HEK293T (cell line): ENCODE data around the gene PRKCA.

Experiments
- CTCF ChIA-PET: fragments of 350-600 bp; formaldehyde crosslinking; extraction: SDS; loops from one replicate; lab custom pipeline; 2021; ENCODE audit warnings: antibody characterized with exemption, inconsistent platforms; lab: Yijun Ruan, JAX
- POLR2A ChIA-PET: fragments of 350-600 bp; formaldehyde crosslinking; extraction: SDS; loops from one replicate; lab custom pipeline; 2020; ENCODE audit warnings: antibody characterized with exemption, inconsistent platforms; lab: Yijun Ruan, JAX
- DNase-seq: peaks from one replicate; pipeline ENCODE4 v3.0.0; 2012; ENCODE audit warnings: mixed read lengths; ENCODE audit errors: extremely low spot score
- ARNT ChIP-seq: fragments of 450-650 bp; IDR thresholded peaks from 2 replicates; pipeline ENCODE4 v1.6.1; 2017; ENCODE audit warnings: mild to moderate bottlenecking
- BHLHE40 ChIP-seq: fragments of 450-650 bp; IDR thresholded peaks from 2 replicates; pipeline ENCODE4 v1.6.1; 2016; ENCODE audit warnings: mild to moderate bottlenecking, moderate library complexity, borderline replicate concordance
- CTBP1 ChIP-seq: fragments of 450-650 bp; IDR thresholded peaks from 2 replicates; pipeline ENCODE4 v1.6.1; 2016; ENCODE audit warnings: borderline replicate concordance
- ELF4 ChIP-seq: fragments of 450-650 bp; IDR thresholded peaks from 2 replicates; pipeline ENCODE4 v1.6.1; 2017; ENCODE audit warnings: antibody characterized with exemption
- FOXA1 ChIP-seq: fragments of 450-650 bp; IDR thresholded peaks from 2 replicates; pipeline ENCODE4 v1.6.1; 2016; ENCODE audit warnings: mild to moderate bottlenecking
- FOXK2 ChIP-seq: fragments of 450-650 bp; IDR thresholded peaks from 2 replicates; pipeline ENCODE4 v1.6.1; 2016; ENCODE audit warnings: mild to moderate bottlenecking
- FOXM1 ChIP-seq: fragments of 450-650 bp; IDR thresholded peaks from 2 replicates; pipeline ENCODE4 v1.6.1; 2017; ENCODE audit warnings: mild to moderate bottlenecking, borderline replicate concordance
- HDGF ChIP-seq: fragments of 450-650 bp; IDR thresholded peaks from 2 replicates; pipeline ENCODE4 v1.6.1; 2017; ENCODE audit warnings: antibody characterized with exemption, borderline replicate concordance
- L3MBTL2 ChIP-seq: fragments of 450-650 bp; conservative IDR thresholded peaks from 2 replicates; pipeline ENCODE4 v1.6.1; 2016; ENCODE audit warnings: mild to moderate bottlenecking
- LEF1 ChIP-seq: fragments of 450-650 bp; IDR thresholded peaks from 2 replicates; pipeline ENCODE4 v1.6.1; 2017; ENCODE audit warnings: mild to moderate bottlenecking, borderline replicate concordance
- NFRKB ChIP-seq: fragments of 450-650 bp; IDR thresholded peaks from 2 replicates; pipeline ENCODE4 v1.6.1; 2016; ENCODE audit warnings: mild to moderate bottlenecking, moderate library complexity
- PKNOX1 ChIP-seq: fragments of 450-650 bp; IDR thresholded peaks from 2 replicates; pipeline ENCODE4 v1.6.1; 2016
- SP1 ChIP-seq: fragments of 450-650 bp; IDR thresholded peaks from 2 replicates; pipeline ENCODE4 v1.6.1; 2017
- SUZ12 ChIP-seq: fragments of 450-650 bp; IDR thresholded peaks from 2 replicates; pipeline ENCODE4 v1.6.1; 2016; ENCODE audit warnings: mild to moderate bottlenecking
- TARDBP ChIP-seq: fragments of 450-650 bp; IDR thresholded peaks from 2 replicates; pipeline ENCODE4 v1.6.1; 2016
- ZNF384 ChIP-seq: fragments of 450-650 bp; IDR thresholded peaks from 2 replicates; pipeline ENCODE4 v1.6.1; 2016

The PRKCA gene

GRCh38 chr17:66764506-66764905 is 462.1 kb downstream of the PRKCA start:
- TF ChIP-seq SP1 (no peak), SUZ12 (no peak), FOXM1 (no peak), FOXA1 (no peak), PKNOX1 (peak; percentile 44; the same call in 1 of the 2 replicates), NFRKB (no peak), TARDBP (no peak), L3MBTL2 (no peak), BHLHE40 (no peak)
- CTCF ChIA-PET: no interaction called here
- POLR2A ChIA-PET: no interaction called here
- DNase-seq: no peak

GRCh38 chr17:66767154-66767933 is 464.9 kb downstream of the PRKCA start:
- DNase-seq: no peak
- CTCF ChIA-PET: no interaction called here

GRCh38 chr17:66769911-66770310 is 467.5 kb downstream of the PRKCA start:
- POLR2A ChIA-PET: no interaction called here
- no peak for DNase-seq
- CTCF ChIA-PET: no interaction called here
- no peak for TF ChIP-seq LEF1
- no peak for TF ChIP-seq FOXM1
- TF ChIP-seq HDGF: no peak
- no peak for TF ChIP-seq ELF4
- TF ChIP-seq FOXK2: no peak
- TF ChIP-seq PKNOX1: no peak
- no peak for TF ChIP-seq TARDBP
- TF ChIP-seq FOXA1: no peak
- no peak for TF ChIP-seq SP1
- TF ChIP-seq SUZ12: no peak
- no peak for TF ChIP-seq ZNF384
- no peak for TF ChIP-seq L3MBTL2

More at GRCh38 chr17:66767154-66767933, 464.9 kb downstream of the PRKCA start:
- TF ChIP-seq SP1 (no peak), NFRKB (no peak), FOXM1 (no peak), FOXK2 (no peak), LEF1 (no peak), BHLHE40 (no peak), ZNF384 (no peak)
- POLR2A ChIA-PET: no interaction called here

- POLR2A ChIA-PET: no interaction called here
Observed at GRCh38 chr17:66772148-66772812, 469.9 kb downstream of the PRKCA start.

GRCh38 chr17:66775271-66775670 is 472.9 kb downstream of the PRKCA start:
- POLR2A ChIA-PET: no interaction called here
- CTCF ChIA-PET: interaction anchor here (1.1 kb wide), 1 partner anchor 1620 kb away, joined by 3 read pairs; no protein-coding TSS in a partner anchor
- TF ChIP-seq FOXM1 (no peak), ARNT (no peak), SP1 (no peak), FOXK2 (no peak), LEF1 (no peak), HDGF (no peak)
- DNase-seq: no peak

More at GRCh38 chr17:66772148-66772812, 469.9 kb downstream of the PRKCA start:
- CTCF ChIA-PET: no interaction called here
- no peak for TF ChIP-seq FOXK2
- no peak for TF ChIP-seq FOXM1
- TF ChIP-seq SUZ12: no peak
- TF ChIP-seq PKNOX1: no peak
- TF ChIP-seq ZNF384: no peak
- TF ChIP-seq L3MBTL2: no peak
- TF ChIP-seq NFRKB: no peak
- TF ChIP-seq FOXA1: no peak
- TF ChIP-seq ARNT: no peak
- no peak for TF ChIP-seq CTBP1
- TF ChIP-seq HDGF: no peak
- no peak for TF ChIP-seq SP1
- TF ChIP-seq LEF1: no peak
- TF ChIP-seq TARDBP: no peak
- no peak for TF ChIP-seq BHLHE40
- no peak for TF ChIP-seq ELF4
- no peak for DNase-seq

- POLR2A ChIA-PET: no interaction called here
- CTCF ChIA-PET: no interaction called here
- DNase-seq: no peak
- TF ChIP-seq SP1 (no peak), L3MBTL2 (no peak), FOXM1 (no peak), LEF1 (no peak), CTBP1 (no peak), ARNT (no peak), FOXA1 (no peak), ELF4 (no peak), TARDBP (no peak), NFRKB (no peak), FOXK2 (no peak), BHLHE40 (no peak), ZNF384 (no peak), HDGF (no peak), SUZ12 (no peak), PKNOX1 (no peak)
Observed at GRCh38 chr17:66775881-66776400, 473.5 kb downstream of the PRKCA start.
